Eye (tissue), 1 donor: ENCODE results near the gene CLNK.

ENCODE experiments used
- DNase-seq: peaks from one replicate; pipeline ENCODE4 v3.0.0-alpha.2; 2015

CLNK gene

DNA sequence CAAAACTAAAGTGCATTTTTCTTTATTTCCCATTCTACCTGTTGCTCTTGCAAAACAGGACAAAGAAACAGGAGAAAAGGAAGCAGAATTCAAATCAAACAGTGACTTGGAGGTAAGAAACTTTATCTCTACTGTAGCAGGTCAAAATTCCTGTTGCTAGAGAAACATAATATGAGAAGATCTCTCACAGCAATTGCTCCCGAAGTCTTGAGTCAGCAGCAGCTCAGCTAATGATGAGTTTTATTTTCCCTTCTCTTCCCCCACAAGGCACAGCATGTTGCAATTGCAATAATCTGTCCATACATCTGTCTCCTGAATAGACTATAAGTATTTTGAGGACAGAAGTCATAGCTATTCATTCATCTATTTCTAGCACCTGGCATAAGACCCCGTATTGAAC lies 112.7 kb downstream of the CLNK start:
- no peak for DNase-seq

DNA sequence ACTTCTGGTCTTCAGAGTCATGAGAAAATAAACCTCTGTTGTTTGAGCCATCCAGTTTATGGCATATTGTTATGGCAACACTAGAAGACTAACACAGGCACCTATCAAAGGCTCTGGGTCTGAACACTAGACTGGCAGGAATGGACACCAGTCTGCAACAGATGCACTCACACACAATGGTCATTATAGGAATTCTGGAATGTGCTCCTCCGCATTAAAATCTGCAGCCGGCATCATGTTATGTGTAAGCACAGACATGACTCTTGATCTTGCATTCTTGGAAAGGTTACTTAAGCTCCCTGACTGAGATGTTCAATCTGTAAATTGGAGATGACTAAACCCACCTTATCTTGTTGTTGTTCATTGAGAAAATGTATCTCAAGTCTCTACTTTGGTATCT lies 115.1 kb downstream of the CLNK start:
- DNase-seq, result no peak

DNA sequence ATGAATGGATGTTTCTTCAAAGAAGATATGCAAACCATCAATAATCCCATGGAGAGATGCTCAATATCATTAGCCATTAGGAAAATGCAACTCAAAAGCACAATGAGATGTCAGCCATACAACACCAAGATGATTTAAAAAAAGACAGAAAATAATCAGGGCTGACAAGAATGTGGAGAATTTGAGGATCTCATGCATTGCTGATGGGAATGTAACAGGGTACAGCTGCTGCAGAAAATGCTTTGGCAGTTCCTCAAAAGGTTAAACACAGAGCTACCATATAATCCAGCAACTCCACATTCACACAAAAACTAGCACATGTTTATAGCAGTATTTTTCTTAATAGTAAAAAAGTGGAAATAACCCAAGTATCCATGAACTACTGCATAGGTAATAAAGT lies 116.8 kb downstream of the CLNK start:
- no peak for DNase-seq

GRCh38 chr4:10565166-10565780 lies 119.3 kb downstream of the CLNK start:
- no peak for DNase-seq

- DNase-seq, result peak; percentile 89
Observed at GRCh38 chr4:10554694-10555093, 129.9 kb downstream of the CLNK start.

DNA sequence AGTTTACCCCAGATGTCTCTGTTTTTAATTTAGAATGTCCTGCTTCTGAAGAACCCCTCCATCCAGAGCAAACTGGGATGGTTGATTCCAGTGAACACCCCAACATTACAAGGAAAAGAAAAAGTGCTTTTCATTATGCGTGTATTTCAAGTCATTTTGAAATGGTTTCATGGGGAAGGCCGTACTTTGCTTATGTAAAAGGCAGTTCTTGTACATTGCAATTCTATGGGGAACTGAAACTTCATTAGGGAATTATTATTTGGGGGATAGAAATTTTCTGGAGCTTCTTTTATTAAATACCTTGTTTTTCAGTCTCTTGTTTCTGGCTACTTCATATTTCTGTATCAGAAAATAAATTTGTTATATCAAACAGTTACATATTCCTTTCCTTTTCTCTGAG lies 130.4 kb downstream of the CLNK start:
- DNase-seq, result no peak

- DNase-seq, result no peak
Observed at GRCh38 chr4:10552591-10553280, 131.8 kb downstream of the CLNK start.

DNA sequence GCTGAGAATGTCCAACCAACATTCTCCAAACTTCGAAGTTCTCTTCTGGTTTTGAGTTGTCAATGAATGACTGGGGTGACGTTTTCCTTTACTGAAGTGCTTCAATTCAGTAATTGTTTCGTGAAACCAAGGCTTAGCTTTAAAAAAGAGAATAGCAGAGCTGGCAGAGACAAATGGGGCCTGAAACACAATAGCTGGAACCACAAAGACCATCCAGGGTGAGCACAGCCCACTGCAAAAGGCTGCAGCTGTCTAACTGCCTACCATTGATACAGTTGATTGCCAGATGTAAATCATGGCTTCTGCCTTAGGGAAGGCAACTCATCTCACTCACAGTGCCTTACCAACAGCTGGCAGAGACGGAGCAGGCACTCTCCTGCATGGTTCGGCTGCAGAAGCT lies 148.7 kb downstream of the CLNK start:
- DNase-seq, result no peak

GRCh38 chr4:10534820-10535219 lies 149.7 kb downstream of the CLNK start:
- DNase-seq, result no peak

- no peak for DNase-seq
Observed at GRCh38 chr4:10532155-10532554, 152.4 kb downstream of the CLNK start.

- DNase-seq, result no peak
Observed at GRCh38 chr4:10530137-10530786, 154.3 kb downstream of the CLNK start.

DNA sequence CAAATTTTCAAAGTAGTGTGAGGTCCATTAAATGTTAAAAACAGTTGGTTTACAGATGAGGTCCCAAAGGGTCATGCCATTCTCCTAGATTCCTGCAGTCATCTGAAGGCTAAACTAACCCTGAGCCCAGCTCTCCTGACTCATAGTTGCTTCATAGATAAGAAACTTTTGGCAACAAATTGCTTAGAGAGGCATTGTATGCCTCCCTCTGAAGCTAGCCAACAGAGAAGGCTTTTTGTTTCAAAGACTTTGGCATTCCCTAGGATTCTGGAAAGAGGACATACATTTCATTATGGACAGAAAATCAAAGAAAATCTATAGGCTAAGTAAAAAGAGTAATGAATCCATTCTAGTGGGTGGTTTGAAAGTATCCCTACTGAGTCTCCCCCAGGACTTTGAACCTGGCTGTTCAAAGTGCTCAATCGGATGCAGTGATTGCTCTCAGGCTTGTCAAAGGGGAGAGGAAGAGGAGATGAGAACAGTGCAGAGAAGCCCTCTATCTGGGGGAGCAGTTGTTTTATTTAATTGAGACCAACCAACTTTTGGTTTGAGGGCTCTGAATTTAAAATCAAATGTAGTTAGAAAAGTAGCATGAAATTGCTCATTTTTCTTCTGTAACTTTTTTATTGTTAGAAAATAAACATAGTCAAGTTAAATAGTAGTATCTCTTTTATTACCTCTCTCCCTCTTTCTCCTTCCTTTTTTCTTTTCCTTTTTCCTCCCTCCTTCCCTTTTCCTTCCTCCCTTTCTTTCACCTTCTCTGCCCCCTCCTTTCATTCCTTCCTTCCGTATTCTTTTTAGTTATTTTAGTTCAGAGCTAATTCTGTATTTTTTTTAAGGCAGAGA lies 155.1 kb downstream of the CLNK start:
- DNase-seq, result no peak

DNA sequence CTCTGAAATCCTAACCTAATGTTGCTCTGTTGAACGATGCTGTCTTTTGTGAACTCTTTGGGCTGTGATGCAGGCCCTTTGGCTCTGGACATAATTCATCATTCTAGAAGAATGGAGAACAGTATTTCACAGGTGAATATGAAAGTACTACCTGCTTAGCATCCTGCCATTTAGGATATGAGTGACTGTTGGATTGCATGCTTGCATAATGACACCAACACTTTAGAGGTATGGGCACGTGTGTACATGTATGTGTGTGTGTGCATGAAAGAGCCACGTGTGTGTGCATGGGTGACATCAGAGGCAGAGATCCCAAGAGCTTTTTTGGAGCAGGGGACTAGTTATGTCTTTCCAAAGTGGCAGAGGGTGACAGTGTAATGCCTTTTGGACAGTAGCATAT lies 157.1 kb downstream of the CLNK start:
- no peak for DNase-seq

GRCh38 chr4:10526429-10527222 lies 157.9 kb downstream of the CLNK start:
- DNase-seq, result no peak

DNA sequence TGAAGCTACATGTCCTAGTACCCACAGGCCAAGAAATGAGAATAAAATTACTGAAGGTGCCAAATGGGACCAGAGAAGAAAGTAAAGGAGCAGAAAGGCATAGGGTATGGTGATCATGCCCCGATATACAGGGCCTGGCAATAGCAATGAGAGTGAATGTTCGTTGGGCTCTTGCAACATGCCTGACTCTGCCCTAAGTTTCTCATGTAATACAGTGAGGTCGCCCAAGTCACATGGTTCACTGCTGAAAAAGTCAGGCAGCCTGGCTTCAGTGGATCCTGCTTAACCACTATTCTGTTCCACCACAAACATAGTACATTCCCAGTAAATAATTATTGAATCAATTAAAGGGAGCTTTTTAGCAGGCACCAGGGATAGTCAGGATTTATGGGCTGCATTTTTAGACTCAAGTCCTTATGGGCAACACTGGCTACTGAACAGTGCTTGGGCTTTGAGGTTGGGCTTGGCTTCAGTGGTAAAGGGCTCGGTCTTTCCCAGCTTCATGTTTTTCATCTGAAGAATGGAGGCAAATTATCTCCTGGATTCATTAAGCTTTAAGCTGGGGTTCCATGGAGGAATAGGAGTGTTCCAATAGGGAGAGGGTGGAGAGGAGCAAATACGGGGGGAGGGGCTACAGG lies 160.3 kb downstream of the CLNK start:
- DNase-seq, result no peak

DNA sequence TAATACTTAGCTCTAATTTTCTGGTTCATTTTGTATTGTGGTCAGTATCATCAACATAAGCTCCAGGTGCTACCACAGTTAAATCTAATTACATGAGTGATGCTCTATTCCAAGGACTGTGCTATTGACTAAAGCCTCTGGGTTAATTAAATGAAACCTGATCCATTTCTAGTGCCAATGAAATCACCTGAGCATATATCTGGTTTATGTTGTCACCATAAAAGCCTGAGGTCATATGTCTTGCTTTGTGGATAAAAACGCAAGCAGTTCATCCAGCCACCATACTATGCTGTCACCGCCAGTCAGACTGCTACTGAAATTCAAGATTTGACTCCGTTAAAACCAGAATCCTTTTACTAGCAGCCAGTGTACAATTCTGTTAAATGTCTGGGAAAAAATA lies 163.1 kb downstream of the CLNK start:
- DNase-seq, result no peak

DNA sequence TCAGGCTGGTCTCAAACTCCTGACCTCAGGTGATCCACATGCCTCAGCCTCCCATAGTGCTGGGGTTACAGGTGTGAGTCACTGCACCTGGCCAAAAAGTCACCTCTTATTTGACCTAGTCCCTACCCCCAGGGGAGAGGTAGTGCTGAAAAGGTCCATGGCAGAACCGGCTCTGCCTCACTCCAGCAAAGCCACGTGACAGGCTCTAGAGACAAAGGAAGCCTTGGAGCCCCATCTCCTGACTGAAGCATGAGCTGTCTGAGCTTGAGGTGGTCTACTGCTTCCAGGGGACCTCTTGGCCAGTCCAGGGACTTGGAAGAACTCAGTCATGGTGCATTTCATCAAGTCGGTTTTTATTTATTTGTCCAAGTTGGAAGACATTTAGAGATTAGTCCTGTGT lies 174.8 kb downstream of the CLNK start:
- no peak for DNase-seq

DNA sequence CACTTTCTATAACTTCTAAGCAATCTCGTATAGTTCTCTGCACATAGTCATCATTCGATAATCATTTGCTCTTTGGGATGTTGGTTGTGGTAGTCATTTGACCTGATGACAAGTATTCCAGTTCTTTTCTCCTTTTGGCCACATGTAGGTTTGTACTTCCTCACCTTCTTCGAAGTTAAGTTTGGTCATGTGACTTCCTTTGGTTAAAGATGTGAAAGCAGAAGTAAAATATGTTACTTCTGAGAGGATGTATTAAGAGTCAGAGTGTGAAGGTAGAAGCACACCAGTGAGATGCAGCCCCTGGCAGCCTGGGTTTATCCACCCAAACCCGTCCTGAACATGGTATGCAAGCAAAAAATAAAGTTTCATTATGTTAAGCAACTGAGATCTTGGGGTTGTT lies 178.5 kb downstream of the CLNK start:
- DNase-seq, result no peak

DNA sequence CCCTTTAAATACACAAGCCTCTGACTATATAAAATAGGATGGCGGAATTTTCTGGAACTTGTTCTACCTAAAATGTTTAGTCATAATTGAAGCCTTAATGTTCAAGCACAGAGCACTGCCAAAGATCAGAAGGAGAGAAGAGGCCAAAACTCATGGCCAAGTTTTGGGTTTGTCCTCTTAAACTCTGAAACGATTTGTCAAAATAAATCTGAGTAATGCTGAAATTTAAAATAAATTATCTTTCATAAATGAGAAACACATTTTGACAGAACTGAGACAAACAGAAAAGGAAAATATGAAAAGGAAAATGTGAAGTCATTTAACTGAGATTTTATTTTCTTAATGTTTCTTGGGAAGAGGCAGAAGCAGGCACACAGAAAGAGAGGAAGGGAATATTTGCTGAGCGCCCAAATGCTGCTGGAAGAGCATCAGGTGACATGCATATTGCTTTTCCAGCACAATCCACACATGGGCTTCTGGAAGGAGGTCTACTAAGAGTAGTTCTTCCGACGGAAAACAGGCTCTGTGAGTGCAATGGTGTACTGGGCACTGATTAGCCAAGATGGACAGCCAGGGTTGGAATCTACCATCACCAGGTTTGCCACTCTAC lies 179.9 kb downstream of the CLNK start:
- peak; percentile 55 for DNase-seq

- no peak for DNase-seq
Observed at GRCh38 chr4:10502717-10503116, 181.9 kb downstream of the CLNK start.

DNA sequence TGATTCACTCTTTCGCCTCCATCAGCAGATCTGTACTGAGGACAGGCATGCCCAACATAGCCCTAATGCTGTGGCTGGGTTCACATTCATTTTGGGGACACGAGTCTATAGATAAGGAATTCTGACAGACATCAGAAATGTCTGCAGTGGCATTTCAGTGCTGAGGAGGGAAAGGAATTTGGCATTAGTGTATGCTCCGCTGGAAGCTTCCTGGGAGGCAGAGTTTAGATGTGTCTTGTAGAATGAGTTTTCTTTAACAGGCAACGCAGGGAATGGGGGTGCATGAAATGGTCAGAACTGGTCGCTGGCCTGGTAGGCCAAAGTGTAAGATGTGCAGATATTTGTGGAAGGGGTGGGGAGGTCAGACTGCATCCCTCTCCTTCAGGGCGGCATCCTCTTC lies 183.8 kb downstream of the CLNK start:
- DNase-seq, result peak; percentile 60

GRCh38 chr4:10496200-10496599 lies 188.4 kb downstream of the CLNK start:
- DNase-seq, result no peak
